Progenitor cell of endocrine pancreas (in vitro differentiated cells): ENCODE data around the gene APEH. TPM values are rescaled to one million over a fixed set of nuclear protein-coding genes. Genes with fewer than 3 reads are reported as not detected.

ENCODE experiments used
- DNase-seq: peaks from one replicate; pipeline ENCODE4 v3.0.0; 2021; ENCODE audit warnings: low spot score; ENCODE audit not compliant: unreplicated experiment
- H3K27ac Mint-ChIP-seq: 2 replicates; pipeline ENCODE4 v1.8.0; 2021; ENCODE audit warnings: mild to moderate bottlenecking, moderate library complexity, mixed read lengths
- H3K27me3 Mint-ChIP-seq: 2 replicates; pipeline ENCODE4 v1.8.0; 2021; ENCODE audit warnings: mixed read lengths
- H3K36me3 Mint-ChIP-seq: 2 replicates; pipeline ENCODE4 v1.8.0; 2022; ENCODE audit warnings: mixed read lengths; ENCODE audit not compliant: insufficient read depth
- H3K4me1 Mint-ChIP-seq: 2 replicates; pipeline ENCODE4 v1.8.0; 2021; ENCODE audit warnings: low read depth, mixed read lengths
- H3K4me3 Mint-ChIP-seq: 2 replicates; pipeline ENCODE4 v1.8.0; 2021; ENCODE audit warnings: low read depth, mild to moderate bottlenecking, moderate library complexity, mixed read lengths
- H3K9me3 Mint-ChIP-seq: 2 replicates; pipeline ENCODE4 v1.8.0; 2021; ENCODE audit warnings: low read depth, mixed read lengths
- CTCF ChIP-seq: fragments of 200-600 bp; sonication (generic); IDR thresholded peaks from one replicate; pipeline ENCODE4 v1.5.0; 2021; ENCODE audit warnings: antibody characterized with exemption, mild to moderate bottlenecking; ENCODE audit not compliant: unreplicated experiment
- total RNA-seq: library from RNA; stranded (reverse); gene quantifications from 2 replicates; pipeline ENCODE4 v1.2.1, GENCODE V29; 2021

Gene APEH
- total RNA-seq, 1 donor from 2014 or later: 160 TPM

GRCh38 chr3:49707113-49707480 lies 32.9 kb downstream of the APEH start:
- Mint-ChIP-seq H3K27ac (no peak overlapping the region), H3K27me3 (no peaks in the 10 kb centered on the region), H3K36me3 (peaks cover 3% of the 10 kb centered on the region), H3K4me1 (no peaks in the 10 kb centered on the region), H3K9me3 (no peaks in the 10 kb centered on the region), H3K4me3 (no peak overlapping the region)
- no peak for TF ChIP-seq CTCF
- no peak for DNase-seq

- no peak for DNase-seq
- no peaks in the 10 kb centered on the region for H3K4me1 Mint-ChIP-seq
- TF ChIP-seq CTCF: no peak
- no peaks in the 10 kb centered on the region for H3K27me3 Mint-ChIP-seq
- H3K4me3 Mint-ChIP-seq: no peak overlapping the region
- H3K9me3 Mint-ChIP-seq: no peaks in the 10 kb centered on the region
- no peak overlapping the region for H3K27ac Mint-ChIP-seq
- H3K36me3 Mint-ChIP-seq: peaks cover 3% of the 10 kb centered on the region
Observed at GRCh38 chr3:49709852-49710251, 35.7 kb downstream of the APEH start.

- H3K36me3 Mint-ChIP-seq: peaks cover 3% of the 10 kb centered on the region
- no peaks in the 10 kb centered on the region for H3K4me1 Mint-ChIP-seq
- no peak for DNase-seq
- no peak for TF ChIP-seq CTCF
- H3K4me3 Mint-ChIP-seq: no peak overlapping the region
- H3K9me3 Mint-ChIP-seq: no peaks in the 10 kb centered on the region
- H3K27me3 Mint-ChIP-seq: no peaks in the 10 kb centered on the region
- no peak overlapping the region for H3K27ac Mint-ChIP-seq
Observed at GRCh38 chr3:49711489-49711888, 37.3 kb downstream of the APEH start.

GRCh38 chr3:49712166-49712565 lies 38.0 kb downstream of the APEH start:
- no peak for TF ChIP-seq CTCF
- no peak overlapping the region for H3K4me3 Mint-ChIP-seq
- no peaks in the 10 kb centered on the region for H3K27me3 Mint-ChIP-seq
- no peaks in the 10 kb centered on the region for H3K9me3 Mint-ChIP-seq
- peaks cover 2% of the 10 kb centered on the region for H3K36me3 Mint-ChIP-seq
- no peak overlapping the region for H3K27ac Mint-ChIP-seq
- no peak for DNase-seq
- H3K4me1 Mint-ChIP-seq: no peaks in the 10 kb centered on the region

GRCh38 chr3:49712631-49713317 lies 38.6 kb downstream of the APEH start:
- H3K9me3 Mint-ChIP-seq: no peaks in the 10 kb centered on the region
- H3K4me1 Mint-ChIP-seq: no peaks in the 10 kb centered on the region
- TF ChIP-seq CTCF: no peak
- H3K4me3 Mint-ChIP-seq: no peak overlapping the region
- no peaks in the 10 kb centered on the region for H3K27me3 Mint-ChIP-seq
- H3K27ac Mint-ChIP-seq: no peak overlapping the region
- H3K36me3 Mint-ChIP-seq: peaks cover 1% of the 10 kb centered on the region
- no peak for DNase-seq
